PFSK-1 (cell line): ENCODE measurements around the gene PPFIBP1.

ENCODE experiments used
- FOXP2 ChIP-seq: optimal IDR thresholded peaks from 2 replicates; pipeline ENCODE3; 2011; ENCODE audit warnings: borderline replicate concordance, control low read depth, inconsistent platforms; ENCODE audit not compliant: insufficient read depth; ENCODE audit errors: extremely low read length, extremely low read depth
- POLR2AphosphoS5 ChIP-seq: IDR thresholded peaks from 2 replicates; pipeline ENCODE4 v1.6.1; 2012; ENCODE audit warnings: low read depth, mild to moderate bottlenecking, control low read depth, low read length, moderate library complexity
- SIN3A ChIP-seq: IDR thresholded peaks from 2 replicates; pipeline ENCODE4 v1.6.1; 2012; ENCODE audit warnings: mild to moderate bottlenecking, low read length, moderate library complexity, borderline replicate concordance; ENCODE audit not compliant: insufficient read depth
- TAF1 ChIP-seq: IDR thresholded peaks from 2 replicates; pipeline ENCODE4 v1.6.1; 2012; ENCODE audit warnings: low read length, control low read depth, borderline replicate concordance; ENCODE audit not compliant: insufficient read depth
- TF ChIP-seq, protein P1 (sequence below), 2 experiments: IDR thresholded peaks; 2 replicates each; pipeline versions ENCODE4 v1.6.1 to v1.8.0; 2011 to 2012; ENCODE audit warnings: low read depth in 2 of 2, low read length in 2 of 2, control low read depth in 1 of 2, inconsistent platforms in 1 of 2, mild to moderate bottlenecking in 1 of 2, moderate library complexity in 1 of 2; ENCODE audit not compliant: insufficient read depth in 1 of 2

PPFIBP1 gene

DNA sequence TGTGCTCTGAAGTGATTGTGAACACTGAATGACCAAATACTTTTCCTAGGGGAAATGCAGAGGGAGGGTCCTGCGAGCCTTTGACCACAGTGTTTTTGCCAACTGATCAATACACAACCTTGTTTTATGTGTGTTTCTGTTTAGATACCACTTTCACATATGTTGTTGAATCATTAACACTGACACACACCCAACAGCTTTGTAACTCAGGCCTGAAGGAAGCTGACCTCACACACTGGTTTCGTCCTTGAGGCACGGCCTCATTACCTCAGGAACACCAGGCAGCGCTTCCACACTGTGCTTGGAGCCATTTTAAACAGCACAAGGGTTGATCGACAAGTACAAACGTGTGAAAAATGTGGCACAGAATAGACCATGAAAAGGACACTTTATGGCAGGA lies 60.0 kb downstream of the PPFIBP1 start:
- no peak for TF ChIP-seq POLR2AphosphoS5
- TF ChIP-seq SIN3A, result no peak
- TF ChIP-seq, protein P1, sequence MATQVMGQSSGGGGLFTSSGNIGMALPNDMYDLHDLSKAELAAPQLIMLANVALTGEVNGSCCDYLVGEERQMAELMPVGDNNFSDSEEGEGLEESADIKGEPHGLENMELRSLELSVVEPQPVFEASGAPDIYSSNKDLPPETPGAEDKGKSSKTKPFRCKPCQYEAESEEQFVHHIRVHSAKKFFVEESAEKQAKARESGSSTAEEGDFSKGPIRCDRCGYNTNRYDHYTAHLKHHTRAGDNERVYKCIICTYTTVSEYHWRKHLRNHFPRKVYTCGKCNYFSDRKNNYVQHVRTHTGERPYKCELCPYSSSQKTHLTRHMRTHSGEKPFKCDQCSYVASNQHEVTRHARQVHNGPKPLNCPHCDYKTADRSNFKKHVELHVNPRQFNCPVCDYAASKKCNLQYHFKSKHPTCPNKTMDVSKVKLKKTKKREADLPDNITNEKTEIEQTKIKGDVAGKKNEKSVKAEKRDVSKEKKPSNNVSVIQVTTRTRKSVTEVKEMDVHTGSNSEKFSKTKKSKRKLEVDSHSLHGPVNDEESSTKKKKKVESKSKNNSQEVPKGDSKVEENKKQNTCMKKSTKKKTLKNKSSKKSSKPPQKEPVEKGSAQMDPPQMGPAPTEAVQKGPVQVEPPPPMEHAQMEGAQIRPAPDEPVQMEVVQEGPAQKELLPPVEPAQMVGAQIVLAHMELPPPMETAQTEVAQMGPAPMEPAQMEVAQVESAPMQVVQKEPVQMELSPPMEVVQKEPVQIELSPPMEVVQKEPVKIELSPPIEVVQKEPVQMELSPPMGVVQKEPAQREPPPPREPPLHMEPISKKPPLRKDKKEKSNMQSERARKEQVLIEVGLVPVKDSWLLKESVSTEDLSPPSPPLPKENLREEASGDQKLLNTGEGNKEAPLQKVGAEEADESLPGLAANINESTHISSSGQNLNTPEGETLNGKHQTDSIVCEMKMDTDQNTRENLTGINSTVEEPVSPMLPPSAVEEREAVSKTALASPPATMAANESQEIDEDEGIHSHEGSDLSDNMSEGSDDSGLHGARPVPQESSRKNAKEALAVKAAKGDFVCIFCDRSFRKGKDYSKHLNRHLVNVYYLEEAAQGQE (IDR thresholded peaks at IDR 0.05; ENCODE audit: insufficient read depth in 1 of 2, low read depth in 2 of 2, low read length in 2 of 2), result no peak
- TF ChIP-seq TAF1, result no peak
- no peak for TF ChIP-seq FOXP2

DNA sequence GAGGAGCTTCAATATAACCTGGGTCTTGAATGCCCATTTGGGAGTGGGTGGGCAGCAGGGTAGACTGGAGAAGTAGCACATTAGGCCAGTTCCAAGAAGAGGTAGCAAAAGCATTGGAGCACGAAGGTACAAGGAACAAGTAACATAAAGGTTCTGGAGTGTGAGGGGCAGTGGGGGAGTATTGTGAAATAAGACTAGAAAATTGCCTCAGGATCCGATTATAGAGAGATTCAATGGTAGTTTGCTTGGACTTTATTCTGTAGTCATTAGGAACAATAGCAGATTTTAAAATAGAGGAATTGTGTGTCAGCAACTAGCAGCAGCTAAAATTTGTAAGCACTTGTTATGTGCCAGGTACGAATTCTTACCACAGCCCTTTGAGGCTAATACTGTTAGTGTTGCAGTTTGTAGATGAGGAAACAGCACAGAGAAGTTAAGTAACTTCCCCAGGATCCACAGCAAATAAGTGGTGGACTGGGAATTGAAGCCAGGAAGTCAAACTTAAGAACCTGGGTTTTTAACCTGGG lies 61.8 kb downstream of the PPFIBP1 start:
- TF ChIP-seq FOXP2 (no peak), TAF1 (no peak)
- TF ChIP-seq, protein P1 (IDR thresholded peaks at IDR 0.05; ENCODE audit: insufficient read depth in 1 of 2, low read depth in 2 of 2, low read length in 2 of 2), result no peak

DNA sequence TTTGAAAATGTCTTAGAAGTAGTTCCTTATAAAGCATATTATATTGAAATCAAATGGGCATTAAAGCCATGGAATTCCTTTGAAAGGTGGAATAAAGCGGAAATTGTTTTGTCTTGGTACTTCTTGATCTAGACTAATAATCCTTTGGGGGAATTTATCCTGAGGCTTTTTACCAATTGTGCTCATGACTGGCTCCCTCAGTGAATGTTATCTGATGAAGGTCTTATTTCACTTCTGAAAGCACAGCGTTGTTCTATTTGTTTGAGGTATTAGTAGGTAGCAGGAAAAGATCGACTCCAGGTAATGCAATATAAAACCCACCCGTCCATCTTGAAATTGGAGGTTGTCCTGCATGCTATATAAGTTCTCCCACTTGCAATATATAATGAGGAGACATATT lies 64.8 kb downstream of the PPFIBP1 start:
- TF ChIP-seq FOXP2 (no peak), SIN3A (no peak), POLR2AphosphoS5 (no peak), TAF1 (no peak)
- TF ChIP-seq, protein P1 (IDR thresholded peaks at IDR 0.05; ENCODE audit: insufficient read depth in 1 of 2, low read depth in 2 of 2, low read length in 2 of 2), result no peak

DNA sequence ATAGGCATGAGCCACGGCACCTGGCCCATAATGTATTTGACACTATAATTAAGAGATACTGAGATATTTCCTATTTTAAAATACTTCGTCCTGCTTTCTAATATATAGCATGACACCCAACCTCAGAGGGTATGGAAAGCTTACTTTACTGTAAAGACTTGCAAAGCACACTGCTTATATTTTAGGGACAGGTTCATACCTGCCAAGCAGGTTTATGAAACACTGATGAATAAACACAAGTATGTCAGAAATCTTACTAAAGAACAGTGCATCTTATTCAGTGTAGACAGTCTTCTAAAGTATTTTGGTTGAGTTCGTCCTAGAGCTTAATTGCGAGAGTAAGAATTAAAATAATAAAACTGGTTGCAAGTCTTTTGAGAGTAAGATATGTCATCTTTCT lies 65.4 kb downstream of the PPFIBP1 start:
- TF ChIP-seq, protein P1 (IDR thresholded peaks at IDR 0.05; ENCODE audit: insufficient read depth in 1 of 2, low read depth in 2 of 2, low read length in 2 of 2), result no peak
- no peak for TF ChIP-seq TAF1
- TF ChIP-seq SIN3A, result no peak
- no peak for TF ChIP-seq POLR2AphosphoS5
- TF ChIP-seq FOXP2, result no peak

DNA sequence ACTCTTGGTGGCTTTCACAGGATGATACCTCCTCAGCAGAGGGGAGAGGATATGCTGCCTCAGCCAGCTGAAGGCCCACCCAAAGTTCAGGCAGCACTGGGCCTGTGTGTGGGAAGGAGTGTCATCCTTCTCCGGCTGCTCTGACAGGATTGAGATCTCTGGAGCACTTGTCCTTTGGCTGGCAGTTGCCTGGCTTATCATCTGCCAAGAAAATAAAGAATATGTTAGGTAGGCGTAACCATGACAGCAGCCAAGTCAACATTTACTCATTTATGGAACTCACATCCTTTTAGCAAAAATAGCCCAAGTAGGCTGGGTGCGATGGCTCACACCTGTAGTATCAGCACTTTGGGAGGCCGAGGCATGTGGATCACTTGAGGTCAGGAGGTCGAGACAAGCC lies 68.5 kb downstream of the PPFIBP1 start:
- TF ChIP-seq, protein P1 (IDR thresholded peaks at IDR 0.05; ENCODE audit: insufficient read depth in 1 of 2, low read depth in 2 of 2, low read length in 2 of 2), result no peak
- TF ChIP-seq TAF1 (no peak), POLR2AphosphoS5 (no peak), SIN3A (no peak), FOXP2 (no peak)
